ENCODE results near the gene PTGER1. TPM values are rescaled to one million over a fixed set of nuclear protein-coding genes. Genes with fewer than 3 reads are reported as not detected.
A peak's percentile ranks its signal among the peaks of the same experiment; 100 is the strongest.

Gene PTGER1
- total and polyA plus RNA-seq, 2 of the 13 experiments (the other 11 are each of a cell fraction or from before 2014, with no cell fraction given) = 0.13 TPM; not detected in 1

DNA sequence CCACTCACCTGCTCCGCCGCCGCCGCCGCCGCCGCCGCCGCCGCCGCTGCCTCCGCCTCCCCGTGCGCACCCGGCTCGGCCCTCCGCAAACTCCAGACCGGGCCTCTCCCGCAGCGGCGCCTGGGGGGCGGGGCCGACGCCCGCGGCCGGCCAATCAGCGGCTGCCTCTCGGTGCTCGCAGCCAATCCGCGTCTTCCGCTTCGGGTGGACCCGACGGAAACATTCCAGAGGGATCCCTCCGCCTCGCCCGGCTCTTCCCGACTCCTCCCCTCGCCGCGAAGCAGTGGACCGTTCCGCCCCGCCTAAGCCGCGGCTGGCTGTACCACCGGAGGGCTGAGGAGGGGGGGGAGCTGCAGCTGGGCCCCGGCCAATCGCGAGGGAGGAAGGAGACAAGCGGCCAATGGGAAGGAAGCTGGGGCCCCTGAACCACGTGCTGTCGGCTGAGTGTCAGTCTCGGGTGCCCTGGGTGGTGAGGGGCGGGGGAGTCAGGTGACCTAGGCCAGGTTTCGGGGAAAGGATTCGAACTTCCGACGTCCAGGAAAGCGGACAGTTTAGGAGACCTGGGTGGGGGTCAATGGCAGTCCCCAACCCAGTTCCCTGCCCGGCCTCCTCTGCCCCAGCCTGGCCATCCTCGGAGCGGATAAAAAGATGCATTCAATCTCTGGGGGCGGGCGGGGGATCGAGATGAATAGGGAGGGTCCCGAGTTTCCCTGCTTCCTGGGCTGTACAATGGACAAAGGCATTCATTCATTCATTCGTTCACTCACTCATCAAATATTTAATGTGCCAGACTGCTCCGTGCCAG, 21.1 kb upstream of the PTGER1 start, which contains the start of gene GIPC1 (continued):
- TF ChIP-seq, protein P1, sequence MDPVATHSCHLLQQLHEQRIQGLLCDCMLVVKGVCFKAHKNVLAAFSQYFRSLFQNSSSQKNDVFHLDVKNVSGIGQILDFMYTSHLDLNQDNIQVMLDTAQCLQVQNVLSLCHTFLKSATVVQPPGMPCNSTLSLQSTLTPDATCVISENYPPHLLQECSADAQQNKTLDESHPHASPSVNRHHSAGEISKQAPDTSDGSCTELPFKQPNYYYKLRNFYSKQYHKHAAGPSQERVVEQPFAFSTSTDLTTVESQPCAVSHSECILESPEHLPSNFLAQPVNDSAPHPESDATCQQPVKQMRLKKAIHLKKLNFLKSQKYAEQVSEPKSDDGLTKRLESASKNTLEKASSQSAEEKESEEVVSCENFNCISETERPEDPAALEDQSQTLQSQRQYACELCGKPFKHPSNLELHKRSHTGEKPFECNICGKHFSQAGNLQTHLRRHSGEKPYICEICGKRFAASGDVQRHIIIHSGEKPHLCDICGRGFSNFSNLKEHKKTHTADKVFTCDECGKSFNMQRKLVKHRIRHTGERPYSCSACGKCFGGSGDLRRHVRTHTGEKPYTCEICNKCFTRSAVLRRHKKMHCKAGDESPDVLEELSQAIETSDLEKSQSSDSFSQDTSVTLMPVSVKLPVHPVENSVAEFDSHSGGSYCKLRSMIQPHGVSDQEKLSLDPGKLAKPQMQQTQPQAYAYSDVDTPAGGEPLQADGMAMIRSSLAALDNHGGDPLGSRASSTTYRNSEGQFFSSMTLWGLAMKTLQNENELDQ (CRISPR knock-in tag; IDR thresholded peaks at IDR 0.05; ENCODE audit: borderline replicate concordance) = no peak
- TF ChIP-seq MAFG (CRISPR knock-in tag; IDR thresholded peaks at IDR 0.05) (no peak), NFRKB (IDR thresholded peaks at IDR 0.05) (no peak), ZNF780A (CRISPR knock-in tag; IDR thresholded peaks at IDR 0.05) (no peak), KLF9 (CRISPR knock-in tag; IDR thresholded peaks at IDR 0.05; ENCODE audit: low read depth) (no peak), ZNF879 (CRISPR knock-in tag; IDR thresholded peaks at IDR 0.05) (no peak), IKZF4 (CRISPR knock-in tag; IDR thresholded peaks at IDR 0.05; ENCODE audit: borderline replicate concordance, low read depth, not compliant biosample characterization) (peak; percentile 57), MAZ (IDR thresholded peaks at IDR 0.05; ENCODE audit: borderline replicate concordance, low read depth, low read length) (peak; percentile 69; the same call in 1 of the 2 replicates), MAZ (CRISPR knock-in tag; IDR thresholded peaks at IDR 0.05; ENCODE audit: low read depth) (peak; percentile 79), ERF (CRISPR knock-in tag; IDR thresholded peaks at IDR 0.05) (peak; percentile 70), RELA (CRISPR knock-in tag; IDR thresholded peaks at IDR 0.05) (no peak), PAX8 (CRISPR knock-in tag; IDR thresholded peaks at IDR 0.05; ENCODE audit: borderline replicate concordance) (no peak), BCL6 (CRISPR knock-in tag; IDR thresholded peaks at IDR 0.05) (0 out of 2 replicates have a peak, but pooled peaks have one; percentile 28), ZFP41 (CRISPR knock-in tag; IDR thresholded peaks at IDR 0.05; ENCODE audit: borderline replicate concordance) (no peak), EHMT2 (IDR thresholded peaks at IDR 0.05; ENCODE audit: borderline replicate concordance, low read depth, low read length) (no peak)
- TF ChIP-seq, protein P2, sequence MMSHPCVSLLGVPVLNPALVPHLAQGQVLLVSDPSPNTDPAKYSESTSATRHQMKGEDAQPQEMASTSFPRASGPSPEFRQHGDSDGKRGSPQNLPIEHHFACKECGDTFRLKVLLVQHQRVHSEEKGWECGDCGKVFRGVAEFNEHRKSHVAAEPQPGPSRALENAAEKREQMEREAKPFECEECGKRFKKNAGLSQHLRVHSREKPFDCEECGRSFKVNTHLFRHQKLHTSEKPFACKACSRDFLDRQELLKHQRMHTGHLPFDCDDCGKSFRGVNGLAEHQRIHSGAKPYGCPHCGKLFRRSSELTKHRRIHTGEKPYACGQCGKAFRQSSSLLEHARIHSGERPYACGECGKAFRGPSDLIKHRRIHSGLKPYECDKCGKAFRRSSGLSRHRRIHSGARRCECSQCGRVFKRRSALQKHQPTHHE (CRISPR knock-in tag; IDR thresholded peaks at IDR 0.05; ENCODE audit: borderline replicate concordance) = peak; percentile 71; the same call in 1 of the 2 replicates
- TF ChIP-seq, protein P3, sequence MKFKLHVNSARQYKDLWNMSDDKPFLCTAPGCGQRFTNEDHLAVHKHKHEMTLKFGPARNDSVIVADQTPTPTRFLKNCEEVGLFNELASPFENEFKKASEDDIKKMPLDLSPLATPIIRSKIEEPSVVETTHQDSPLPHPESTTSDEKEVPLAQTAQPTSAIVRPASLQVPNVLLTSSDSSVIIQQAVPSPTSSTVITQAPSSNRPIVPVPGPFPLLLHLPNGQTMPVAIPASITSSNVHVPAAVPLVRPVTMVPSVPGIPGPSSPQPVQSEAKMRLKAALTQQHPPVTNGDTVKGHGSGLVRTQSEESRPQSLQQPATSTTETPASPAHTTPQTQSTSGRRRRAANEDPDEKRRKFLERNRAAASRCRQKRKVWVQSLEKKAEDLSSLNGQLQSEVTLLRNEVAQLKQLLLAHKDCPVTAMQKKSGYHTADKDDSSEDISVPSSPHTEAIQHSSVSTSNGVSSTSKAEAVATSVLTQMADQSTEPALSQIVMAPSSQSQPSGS (CRISPR knock-in tag; IDR thresholded peaks at IDR 0.05) = peak; percentile 69; the same call in 1 of the 2 replicates
- TF ChIP-seq, protein P4, sequence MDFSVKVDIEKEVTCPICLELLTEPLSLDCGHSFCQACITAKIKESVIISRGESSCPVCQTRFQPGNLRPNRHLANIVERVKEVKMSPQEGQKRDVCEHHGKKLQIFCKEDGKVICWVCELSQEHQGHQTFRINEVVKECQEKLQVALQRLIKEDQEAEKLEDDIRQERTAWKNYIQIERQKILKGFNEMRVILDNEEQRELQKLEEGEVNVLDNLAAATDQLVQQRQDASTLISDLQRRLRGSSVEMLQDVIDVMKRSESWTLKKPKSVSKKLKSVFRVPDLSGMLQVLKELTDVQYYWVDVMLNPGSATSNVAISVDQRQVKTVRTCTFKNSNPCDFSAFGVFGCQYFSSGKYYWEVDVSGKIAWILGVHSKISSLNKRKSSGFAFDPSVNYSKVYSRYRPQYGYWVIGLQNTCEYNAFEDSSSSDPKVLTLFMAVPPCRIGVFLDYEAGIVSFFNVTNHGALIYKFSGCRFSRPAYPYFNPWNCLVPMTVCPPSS (IDR thresholded peaks at IDR 0.05) = no peak
- TF ChIP-seq, protein P5, sequence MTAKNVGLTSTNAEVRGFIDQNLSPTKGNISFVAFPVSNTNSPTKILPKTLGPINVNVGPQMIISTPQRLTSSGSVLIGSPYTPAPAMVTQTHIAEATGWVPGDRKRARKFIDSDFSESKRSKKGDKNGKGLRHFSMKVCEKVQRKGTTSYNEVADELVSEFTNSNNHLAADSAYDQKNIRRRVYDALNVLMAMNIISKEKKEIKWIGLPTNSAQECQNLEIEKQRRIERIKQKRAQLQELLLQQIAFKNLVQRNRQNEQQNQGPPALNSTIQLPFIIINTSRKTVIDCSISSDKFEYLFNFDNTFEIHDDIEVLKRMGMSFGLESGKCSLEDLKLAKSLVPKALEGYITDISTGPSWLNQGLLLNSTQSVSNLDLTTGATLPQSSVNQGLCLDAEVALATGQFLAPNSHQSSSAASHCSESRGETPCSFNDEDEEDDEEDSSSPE (CRISPR knock-in tag; IDR thresholded peaks at IDR 0.05) = peak; percentile 87
- TF ChIP-seq, protein P6, sequence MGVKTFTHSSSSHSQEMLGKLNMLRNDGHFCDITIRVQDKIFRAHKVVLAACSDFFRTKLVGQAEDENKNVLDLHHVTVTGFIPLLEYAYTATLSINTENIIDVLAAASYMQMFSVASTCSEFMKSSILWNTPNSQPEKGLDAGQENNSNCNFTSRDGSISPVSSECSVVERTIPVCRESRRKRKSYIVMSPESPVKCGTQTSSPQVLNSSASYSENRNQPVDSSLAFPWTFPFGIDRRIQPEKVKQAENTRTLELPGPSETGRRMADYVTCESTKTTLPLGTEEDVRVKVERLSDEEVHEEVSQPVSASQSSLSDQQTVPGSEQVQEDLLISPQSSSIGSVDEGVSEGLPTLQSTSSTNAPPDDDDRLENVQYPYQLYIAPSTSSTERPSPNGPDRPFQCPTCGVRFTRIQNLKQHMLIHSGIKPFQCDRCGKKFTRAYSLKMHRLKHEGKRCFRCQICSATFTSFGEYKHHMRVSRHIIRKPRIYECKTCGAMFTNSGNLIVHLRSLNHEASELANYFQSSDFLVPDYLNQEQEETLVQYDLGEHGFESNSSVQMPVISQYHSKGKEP (CRISPR knock-in tag; IDR thresholded peaks at IDR 0.05) = no peak
